GM12891 (cell line): ENCODE measurements around the gene KRTAP10-7.

Experiments
- DNase-seq: peaks from one replicate; pipeline ENCODE4 v3.0.0; 2011; ENCODE audit warnings: low spot score; ENCODE audit not compliant: insufficient read length
- FAIRE-seq: peaks from 2 replicates; lab custom pipeline; 2011; peaks lifted over from hg19 to GRCh38; lab: Jason Lieb, UNC
- PAX5 ChIP-seq: IDR thresholded peaks from 2 replicates; pipeline ENCODE4 v1.6.1; 2011; ENCODE audit warnings: low read length, moderate library complexity, mild to moderate bottlenecking; ENCODE audit not compliant: insufficient read depth, severe bottlenecking
- POLR2A ChIP-seq: IDR thresholded peaks from 2 replicates; pipeline ENCODE4 v1.6.1; 2011; ENCODE audit warnings: low read depth, low read length, control low read depth
- POLR2AphosphoS5 ChIP-seq: IDR thresholded peaks from 2 replicates; pipeline ENCODE4 v1.6.1; 2011; ENCODE audit warnings: low read depth, low read length, control low read depth
- POU2F2 ChIP-seq: IDR thresholded peaks from 2 replicates; pipeline ENCODE4 v1.6.1; 2011; ENCODE audit warnings: low read depth, mild to moderate bottlenecking, control low read depth, low read length, moderate library complexity
- SPI1 ChIP-seq: IDR thresholded peaks from 2 replicates; pipeline ENCODE4 v1.6.1; 2011; ENCODE audit warnings: low read depth, low read length, control low read depth
- TAF1 ChIP-seq: IDR thresholded peaks from 2 replicates; pipeline ENCODE4 v1.6.1; 2011; ENCODE audit warnings: low read depth, low read length, control low read depth

Gene KRTAP10-7

DNA sequence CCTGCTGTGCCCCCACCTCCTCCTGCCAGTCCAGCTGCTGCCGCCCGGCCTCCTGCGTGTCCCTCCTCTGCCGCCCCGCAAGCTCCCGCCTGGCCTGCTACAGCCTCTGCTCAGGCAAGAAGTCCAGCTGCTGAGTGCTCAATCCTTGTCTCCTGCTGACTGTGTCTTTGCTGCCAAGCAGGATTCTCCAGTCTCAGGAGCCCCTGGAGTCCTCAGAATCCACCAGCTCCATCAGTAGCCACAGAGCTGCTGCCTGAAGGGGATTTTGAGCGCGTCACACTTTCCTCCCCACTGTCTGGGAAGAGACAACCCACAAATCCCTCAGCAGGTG lies 46.8 kb downstream of the KRTAP10-7 start:
- DNase-seq (no peak), FAIRE-seq (no peak)
- TF ChIP-seq POLR2A: no peak
- TF ChIP-seq PAX5: no peak
- no peak for TF ChIP-seq SPI1
- TF ChIP-seq POU2F2: no peak

DNA sequence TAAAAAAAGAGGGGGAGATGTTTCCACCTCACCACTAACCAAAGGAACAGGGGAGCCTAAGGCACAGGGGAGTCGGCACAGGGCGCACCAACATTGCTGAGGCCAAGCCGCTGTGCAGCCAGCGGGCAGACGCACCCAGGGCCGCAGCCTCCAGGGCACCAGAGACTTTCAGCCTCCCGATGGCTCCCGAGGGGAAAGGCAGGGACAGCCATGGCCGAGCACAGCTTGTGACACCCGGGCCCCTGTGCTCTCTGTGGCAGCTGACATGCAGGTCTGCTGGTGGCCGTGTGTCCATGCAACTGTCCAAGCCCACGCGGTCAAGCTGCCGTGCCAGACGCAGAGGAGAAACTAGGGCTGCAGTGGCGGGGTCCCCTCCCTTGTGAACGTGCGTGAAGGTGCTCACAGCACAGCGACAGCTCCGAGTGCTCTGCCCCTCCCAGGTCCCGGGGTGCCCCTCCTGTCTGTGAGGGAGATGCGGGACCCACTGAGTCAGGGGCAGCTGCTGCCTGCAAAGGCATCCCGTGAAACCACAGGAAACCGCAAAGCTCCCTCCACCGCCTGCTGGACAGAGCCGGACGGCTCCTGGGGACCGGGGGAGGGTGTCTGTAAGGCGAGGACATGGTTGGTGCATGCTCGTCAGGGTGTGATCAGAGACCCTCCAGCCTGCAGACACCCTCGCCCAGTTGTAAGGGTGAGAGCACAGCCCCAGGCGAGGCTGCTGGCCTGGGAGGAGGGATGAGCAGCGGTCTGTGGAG lies 48.3 kb downstream of the KRTAP10-7 start:
- FAIRE-seq: no peak

DNA sequence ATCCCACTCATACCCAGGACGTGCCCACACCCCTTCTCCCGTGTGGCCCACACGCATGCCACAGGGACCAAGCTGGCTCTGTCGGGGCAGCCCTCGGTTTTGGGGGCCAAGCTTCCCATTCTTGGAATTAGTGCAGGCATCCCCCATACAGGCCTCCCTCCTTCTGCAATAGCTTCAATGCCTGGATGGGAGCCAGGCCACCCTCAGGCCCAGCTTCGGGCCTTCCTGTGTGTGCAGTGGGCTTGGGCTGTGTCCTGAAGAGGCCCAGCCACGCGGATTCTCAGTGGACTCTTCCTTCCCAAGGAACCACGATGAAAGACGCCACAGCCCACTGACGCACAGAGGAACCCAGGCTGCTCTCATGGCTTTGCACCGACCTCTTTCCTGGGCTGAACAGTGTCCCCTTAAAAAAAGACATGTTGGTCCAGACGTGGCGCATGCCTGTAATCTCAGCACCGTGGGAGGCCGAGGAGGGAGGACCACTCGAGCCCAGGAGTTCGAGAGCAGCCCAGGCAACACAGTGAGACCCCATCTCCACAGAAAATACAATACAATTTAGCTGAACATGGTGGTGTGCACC lies 49.2 kb downstream of the KRTAP10-7 start:
- TF ChIP-seq POLR2A: no peak
- no peak for TF ChIP-seq POLR2AphosphoS5
- TF ChIP-seq TAF1: no peak
- no peak for TF ChIP-seq PAX5
- DNase-seq (no peak), FAIRE-seq (no peak)

More for the DNA sequence above, 48.3 kb downstream of the KRTAP10-7 start:
- DNase-seq: no peak
- TF ChIP-seq POU2F2 (no peak), TAF1 (no peak), PAX5 (no peak), POLR2A (no peak), POLR2AphosphoS5 (no peak), SPI1 (no peak)

DNA sequence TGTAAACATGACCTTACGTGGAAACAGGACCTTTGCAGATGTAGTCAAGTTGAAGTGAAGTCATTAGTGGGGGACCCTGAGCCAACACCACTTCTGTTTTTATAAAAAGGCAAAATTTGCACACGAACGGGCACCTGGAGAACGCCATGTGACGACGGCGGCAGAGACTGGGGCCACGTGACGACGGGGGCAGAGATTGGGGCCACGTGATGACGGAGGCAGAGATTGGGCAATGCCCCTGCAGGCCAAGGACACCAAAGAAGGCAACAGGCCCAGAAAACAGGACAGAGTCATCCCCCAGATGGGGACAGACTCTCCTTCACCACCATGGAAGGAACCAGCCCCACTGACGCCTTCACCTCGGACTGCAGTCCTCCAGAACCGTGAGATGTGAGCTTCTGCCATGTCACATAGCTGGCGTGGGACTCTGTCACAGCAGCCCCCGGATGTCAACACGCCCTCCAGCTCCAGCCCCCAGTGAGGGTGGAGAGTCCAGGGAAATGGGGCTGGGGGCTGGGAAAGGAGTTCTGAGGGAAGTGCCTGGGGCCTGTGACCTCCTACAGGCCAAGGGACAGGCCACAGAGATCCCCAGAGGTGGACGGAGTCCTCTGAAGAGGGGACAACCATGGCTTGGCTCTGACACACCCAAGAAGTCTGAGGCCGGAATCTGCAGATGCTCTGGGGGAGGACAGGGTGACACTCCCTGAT lies 50.0 kb downstream of the KRTAP10-7 start:
- FAIRE-seq: no peak
- DNase-seq: no peak
- no peak for TF ChIP-seq SPI1
- no peak for TF ChIP-seq TAF1
- TF ChIP-seq POLR2A: no peak

DNA sequence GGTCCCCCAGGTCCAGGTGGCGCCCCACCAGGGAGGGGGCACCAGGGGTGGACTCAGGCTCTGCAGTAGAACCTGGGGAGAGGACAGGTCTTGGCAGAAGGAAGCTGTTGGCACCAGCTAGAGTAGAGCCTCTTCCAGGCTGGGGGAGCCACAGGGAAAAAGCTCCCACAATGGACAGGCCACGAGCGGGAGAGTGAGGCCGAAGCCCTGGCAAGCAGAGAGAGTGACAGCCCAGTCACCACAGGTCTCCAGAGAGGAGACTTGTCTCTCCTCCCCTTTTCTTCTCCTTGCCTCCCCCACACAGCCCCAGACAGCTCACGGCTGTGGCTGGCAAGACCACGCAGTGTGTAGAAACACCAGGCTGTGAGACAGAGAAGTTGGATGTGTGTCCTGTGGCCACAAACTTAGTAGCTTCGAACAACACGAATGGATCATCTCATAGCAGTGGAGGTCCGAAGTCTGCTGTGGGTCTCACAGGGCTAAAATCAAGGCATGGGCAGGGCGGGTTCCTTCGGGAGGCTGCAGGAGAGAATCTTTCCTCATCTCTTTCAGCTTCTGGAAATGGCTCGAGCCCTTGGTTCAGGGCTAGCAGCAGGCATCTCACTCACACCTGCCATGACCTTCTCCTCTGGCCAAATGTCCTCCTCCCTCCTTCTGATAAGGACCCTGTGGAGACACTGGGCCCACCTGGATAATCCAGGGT lies 50.7 kb downstream of the KRTAP10-7 start:
- TF ChIP-seq PAX5 (no peak), SPI1 (no peak), POLR2AphosphoS5 (no peak), POLR2A (no peak), POU2F2 (no peak), TAF1 (no peak)
- FAIRE-seq (no peak), DNase-seq (no peak)
